ENCODE data around the gene FTO. TPM values are rescaled to one million over a fixed set of nuclear protein-coding genes. Genes with fewer than 3 reads are reported as not detected.

The FTO gene
- total and polyA plus RNA-seq, 2 of the 13 experiments (the other 11 are each of a cell fraction or from before 2014, with no cell fraction given), result 41.6 to 55.8 TPM

DNA sequence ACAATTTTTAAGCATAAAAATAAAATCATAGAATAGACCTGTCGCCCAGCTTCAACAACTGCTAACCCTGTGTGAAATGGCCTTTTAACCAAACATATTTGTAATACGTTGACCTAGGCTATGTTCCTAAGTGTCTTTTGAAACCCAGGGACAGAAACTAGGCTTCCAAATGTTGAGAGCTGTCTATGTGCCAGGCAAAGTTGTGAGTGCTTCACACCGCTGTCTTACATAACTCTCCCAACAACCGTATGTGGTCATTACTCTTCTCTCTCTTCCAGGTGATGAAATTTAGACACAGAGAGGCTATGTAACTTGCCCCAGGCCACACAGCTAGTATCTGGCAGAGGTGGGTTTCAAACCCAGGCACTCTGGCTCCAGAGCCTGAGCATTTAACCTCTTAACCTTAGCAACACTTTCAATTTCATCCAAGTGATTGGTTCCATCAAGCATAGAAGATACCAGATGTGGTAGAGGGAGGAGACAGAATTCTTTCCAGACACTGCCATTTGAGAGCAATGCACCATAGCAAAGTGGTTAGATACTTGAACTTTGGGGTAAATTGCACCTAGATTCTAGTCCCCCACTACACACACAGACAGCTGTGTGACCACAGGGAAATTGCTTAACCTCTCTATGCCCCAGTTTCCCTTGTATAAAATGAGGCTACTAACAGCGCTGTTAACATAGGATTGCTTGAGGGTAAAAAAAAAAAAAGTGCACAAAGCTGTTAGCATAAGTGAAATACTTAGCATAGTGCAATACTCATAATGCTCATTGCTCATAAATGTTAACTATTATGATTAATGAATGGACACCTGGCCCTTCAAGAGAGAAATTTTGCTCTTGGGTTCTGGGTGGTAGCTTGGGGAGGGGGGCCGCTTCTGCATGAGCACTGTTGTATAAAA is 422.0 kb downstream of the FTO start:
- ChIA-PET CTCF (ENCODE audit: low intra/inter-chr PET ratio, low total read pairs) (no interaction called here), POLR2A (interaction anchor here (1.1 to 1.5 kb wide), 3 partner anchors 33 to 54 kb away, joined by 3 to 5 read pairs (median 3); no protein-coding TSS in a partner anchor)
- H3K9me3 ChIP-seq (ENCODE audit: low read length), result no peaks in the 10 kb centered on the region
- BruUV-seq (replicated peaks), result no TSS peak
- WGBS (ENCODE audit: low lambda C conversion rate), result 83% methylated on average over 6 of the region's 6 CpGs
- H3K4me1 ChIP-seq (ENCODE audit: insufficient read depth, low read length), result peaks cover 63% of the 10 kb centered on the region
- TF ChIP-seq, protein P1, sequence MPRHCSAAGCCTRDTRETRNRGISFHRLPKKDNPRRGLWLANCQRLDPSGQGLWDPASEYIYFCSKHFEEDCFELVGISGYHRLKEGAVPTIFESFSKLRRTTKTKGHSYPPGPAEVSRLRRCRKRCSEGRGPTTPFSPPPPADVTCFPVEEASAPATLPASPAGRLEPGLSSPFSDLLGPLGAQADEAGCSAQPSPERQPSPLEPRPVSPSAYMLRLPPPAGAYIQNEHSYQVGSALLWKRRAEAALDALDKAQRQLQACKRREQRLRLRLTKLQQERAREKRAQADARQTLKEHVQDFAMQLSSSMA (CRISPR knock-in tag; IDR thresholded peaks at IDR 0.05), result 0 out of 2 replicates have a peak, but pooled peaks have one; percentile 43
- TF ChIP-seq XRCC5 (optimal IDR thresholded peaks at IDR 0.05; ENCODE audit: low read length), result no peak
- TF ChIP-seq MTF2 (CRISPR knock-in tag; IDR thresholded peaks at IDR 0.05; ENCODE audit: borderline replicate concordance), result 0 out of 2 replicates have a peak, but pooled peaks have one; percentile 56
- peak; percentile 40; the same call in 1 of the 2 replicates for TF ChIP-seq ZNF205 (CRISPR knock-in tag; IDR thresholded peaks at IDR 0.05)
- TF ChIP-seq MEIS2 (CRISPR knock-in tag; IDR thresholded peaks at IDR 0.05), result 0 out of 2 replicates have a peak, but pooled peaks have one; percentile 15
- no peak for TF ChIP-seq ZNF740 (CRISPR knock-in tag; IDR thresholded peaks at IDR 0.05)
- peak; percentile 93 for TF ChIP-seq ZMYM3 (CRISPR knock-in tag; IDR thresholded peaks at IDR 0.05)
- TF ChIP-seq ZNF768 (CRISPR knock-in tag; IDR thresholded peaks at IDR 0.05), result peak; percentile 90; the same call in 1 of the 2 replicates
- TF ChIP-seq ZFP82 (CRISPR knock-in tag; IDR thresholded peaks at IDR 0.05; ENCODE audit: borderline replicate concordance), result 0 out of 2 replicates have a peak, but pooled peaks have one; percentile 26
- TF ChIP-seq, protein P2, sequence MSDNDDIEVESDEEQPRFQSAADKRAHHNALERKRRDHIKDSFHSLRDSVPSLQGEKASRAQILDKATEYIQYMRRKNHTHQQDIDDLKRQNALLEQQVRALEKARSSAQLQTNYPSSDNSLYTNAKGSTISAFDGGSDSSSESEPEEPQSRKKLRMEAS (IDR thresholded peaks at IDR 0.05), result 0 out of 2 replicates have a peak, but pooled peaks have one; percentile 30
- H3K79me2 ChIP-seq (ENCODE audit: insufficient read depth, low read length), result no peaks in the 10 kb centered on the region
- no peaks in the 10 kb centered on the region for H4K20me1 ChIP-seq (ENCODE audit: insufficient read depth, low read length)
- peak overlapping the region; percentile 47 for H3K27ac ChIP-seq (ENCODE audit: extremely low read length, insufficient read depth, low read length)
- no peaks in the 10 kb centered on the region for H3K27me3 ChIP-seq (ENCODE audit: control insufficient read depth in 1 of 2, insufficient read depth in 2 of 2, low read length in 2 of 2)
- no peak for FAIRE-seq
- in situ Hi-C loops (cut with HindIII; ENCODE audit: extremely low pct_ligation_motif_present, low pct_unique_long_range_greater_than_20kb) (no loop called here), intact Hi-C loops (cut with micrococcal nuclease; ENCODE audit: unreplicated experiment) (loop anchor here (1.0 to 2.0 kb wide), 2 partner anchors 49 to 50 kb away; no protein-coding TSS in a partner anchor)
- no peak for DNase-seq (ENCODE audit: low spot score)
- no peak overlapping the region for H3K9ac ChIP-seq (ENCODE audit: insufficient read depth, low read depth, low read length)
- 0 out of 2 replicates have a peak overlapping the region, but pooled peaks have one; percentile 71 for H3K4me2 ChIP-seq (ENCODE audit: low read depth, low read length)
- H3K36me3 ChIP-seq (replicated peaks in 1 of 2; ENCODE audit: control insufficient read depth in 1 of 2, insufficient read depth in 2 of 2, low read length in 2 of 2), result no peaks in the 10 kb centered on the region
- no peak for ATAC-seq
- H2AFZ ChIP-seq (ENCODE audit: low read length), result no peak overlapping the region
- H3K4me3 ChIP-seq (replicated peaks in 1 of 3; ENCODE audit: insufficient read depth in 1 of 3, low read depth in 2 of 3, low read length in 3 of 3), result no peak overlapping the region
